Measurements from ENCODE around the gene ZNF496. TPM values are rescaled to one million over a fixed set of nuclear protein-coding genes. Genes with fewer than 3 reads are reported as not detected.

Gene ZNF496
- total RNA-seq, 1 experiment from 2014 or later = 66.5 TPM

GRCh38 chr1:247368490-247369145, 37.0 kb upstream of the ZNF496 start:
- Histone ChIP-seq H3K79me2 (ENCODE audit: insufficient read depth, low read length) (no peaks in the 10 kb centered on the region), H4K91ac (ENCODE audit: insufficient read length, low read depth, low read length) (no peak overlapping the region), H4K20me1 (ENCODE audit: control insufficient read depth, insufficient read depth, insufficient read length) (no peaks in the 10 kb centered on the region), H3K23ac (ENCODE audit: insufficient read length, low read depth, low read length) (no peak overlapping the region), H3K14ac (ENCODE audit: insufficient read depth, low read length) (no peak overlapping the region), H2BK120ac (ENCODE audit: low read depth, low read length, poor library complexity, severe bottlenecking) (peak overlapping the region; percentile 23), H3K23me2 (ENCODE audit: insufficient read length, low read depth, low read length, poor library complexity, severe bottlenecking) (no peaks in the 10 kb centered on the region), H3K9ac (ENCODE audit: extremely low read depth, insufficient read length, low read length) (no peak overlapping the region), H3K27ac (ENCODE audit: insufficient read length, low read depth, low read length) (no peak overlapping the region), H2BK20ac (ENCODE audit: low read depth, low read length, poor library complexity, severe bottlenecking) (peak overlapping the region; percentile 6), H4K5ac (ENCODE audit: insufficient read length, low read depth, low read length) (no peak overlapping the region), H2BK5ac (ENCODE audit: insufficient read length, low read length) (no peak overlapping the region), H4K8ac (replicated peaks; ENCODE audit: insufficient read length, low read depth, low read length) (no peak overlapping the region), H3K56ac (ENCODE audit: insufficient read length, low read depth, low read length) (no peak overlapping the region), H3K4ac (ENCODE audit: low read depth, low read length) (no peak overlapping the region), H2BK15ac (ENCODE audit: low read depth, low read length) (no peak overlapping the region), H3K4me1 (ENCODE audit: insufficient read depth, low read length) (peaks cover 5% of the 10 kb centered on the region; the same call in 1 of the 2 replicates), H3K4me2 (ENCODE audit: insufficient read depth, insufficient read length, low read length) (no peak overlapping the region), H3K79me1 (ENCODE audit: insufficient read depth, low read depth, low read length, poor library complexity, severe bottlenecking) (no peaks in the 10 kb centered on the region), H2AFZ (ENCODE audit: low read length) (no peak overlapping the region), H2AK5ac (ENCODE audit: insufficient read length, low read length) (no peak overlapping the region), H3T11ph (ENCODE audit: low read length) (no peak overlapping the region), H3K27me3 (ENCODE audit: insufficient read depth, low read length) (no peaks in the 10 kb centered on the region), H3K18ac (ENCODE audit: insufficient read length, low read depth, low read length) (no peak overlapping the region), H3K9me3 (ENCODE audit: control insufficient read depth, low read depth, low read length) (peaks cover 7% of the 10 kb centered on the region), H2BK12ac (ENCODE audit: insufficient read length, low read depth, low read length) (no peak overlapping the region)
- Mint-ChIP-seq H3K9me3 (peaks cover 34 to 37% of the 10 kb centered on the region in 2 experiments), H3K4me1 (peaks cover 27 to 29% of the 10 kb centered on the region in 2 experiments), H3K27me3 (ENCODE audit: low read depth) (peaks cover 20% of the 10 kb centered on the region), H3K27ac (peak overlapping the region in 2 of 3 experiments; percentile 19 to 37; a peak in 3 of 7 replicates), H3K4me3 (no peak overlapping the region; a peak in 1 of 5 replicates), H3K36me3 (ENCODE audit: insufficient read depth in 1 of 3, low read depth in 3 of 3) (peaks cover 17 to 25% (median 25%) of the 10 kb centered on the region in 3 experiments)
- DNase-seq = no peak
- WGBS (ENCODE audit: extremely low coverage, insufficient read length, low lambda C conversion rate) = no CpG with 5 or more reads among the region's 7 CpGs
- TF ChIP-seq CTCF (conservative IDR thresholded peaks at IDR 0.05) = no peak

Measured in H9 (cell line).